ENCODE measurements around the gene RAB8B. TPM values are rescaled to one million over a fixed set of nuclear protein-coding genes. Genes with fewer than 3 reads are reported as not detected.

Gene RAB8B
- total and polyA plus RNA-seq, 10 of the 15 experiments (the other 5 are each of a cell fraction or from before 2014, with no cell fraction given) = 17.8 to 104 (median 65.1) TPM

- intact Hi-C loops (cut with micrococcal nuclease; ENCODE audit: unreplicated experiment) = no loop called here
- WGBS (ENCODE audit: insufficient coverage, insufficient replicate concordance, low lambda C conversion rate, missing lambda C conversion rate) = 98% methylated on average over 3 of the region's 3 CpGs
- POLR2A ChIA-PET = interaction anchor here (0.7 to 1.0 kb wide), 2 partner anchors 13 to 49 kb away, joined by 3 to 6 read pairs; no protein-coding TSS in a partner anchor
- Histone ChIP-seq H3K9ac (ENCODE audit: control insufficient read depth, insufficient read depth, low read length) (no peak overlapping the region), H3K4me3 (no peak overlapping the region), H4K20me1 (ENCODE audit: control insufficient read depth, insufficient read depth) (no peaks in the 10 kb centered on the region), H3K79me2 (ENCODE audit: control insufficient read depth, insufficient read depth, low read length) (no peaks in the 10 kb centered on the region), H2AFZ (ENCODE audit: control insufficient read depth, low read depth, low read length) (no peak overlapping the region), H3K27me3 (replicated peaks in 1 of 2; ENCODE audit: control insufficient read depth in 2 of 2, insufficient read depth in 2 of 2, low read length in 1 of 2) (no peaks in the 10 kb centered on the region), H3K4me2 (ENCODE audit: control insufficient read depth, insufficient read depth) (no peak overlapping the region), H3K9me3 (replicated peaks; ENCODE audit: control insufficient read depth, insufficient read depth, low read length) (no peaks in the 10 kb centered on the region), H3K4me1 (ENCODE audit: control insufficient read depth, insufficient read depth, low read length) (peaks cover 6% of the 10 kb centered on the region; the same call in 1 of the 2 replicates), H3K36me3 (ENCODE audit: control insufficient read depth in 2 of 2, insufficient read depth in 2 of 2, low read length in 1 of 2) (no peaks in the 10 kb centered on the region), H3K27ac (ENCODE audit: control insufficient read depth, insufficient read depth) (no peak overlapping the region)
- RAD21 ChIA-PET (ENCODE audit: unreplicated experiment) = interaction anchor here (0.9 to 1.0 kb wide), 2 partner anchors 57 to 111 kb away, joined by 3 read pairs; no protein-coding TSS in a partner anchor
- SMC1A ChIA-PET (ENCODE audit: uncharacterized antibody, unreplicated experiment) = interaction anchor here (1.0 to 2.8 kb wide), 5 partner anchors 8 to 109 kb away, joined by 3 to 12 read pairs (median 4); no protein-coding TSS in a partner anchor
- CTCF ChIA-PET = interaction anchor here (0.8 to 11.0 kb wide), 6 partner anchors 45 to 772 kb away, joined by 3 to 145 read pairs (median 3); no protein-coding TSS in a partner anchor
- no peak for TF ChIP-seq ZSCAN29 (IDR thresholded peaks at IDR 0.05)
- no peak for TF ChIP-seq SMAD5 (IDR thresholded peaks at IDR 0.05; ENCODE audit: low read depth)
- no peak for TF ChIP-seq HDAC6 (IDR thresholded peaks at IDR 0.05; ENCODE audit: unreplicated experiment)
- TF ChIP-seq BACH1 (IDR thresholded peaks at IDR 0.05; ENCODE audit: borderline replicate concordance) = no peak
- no peak for TF ChIP-seq TARDBP (IDR thresholded peaks at IDR 0.05; ENCODE audit: borderline replicate concordance)
- in situ Hi-C loops (cut with MboI) = loop anchor here (5.0 to 25.0 kb wide), 3 partner anchors 108 to 773 kb away; partner anchors contain the start of gene FBXL22
- BruUV-seq (replicated peaks) = no TSS peak
- ATAC-seq = no peak
- DNase-seq (ENCODE audit: low read depth, low spot score) = no peak
- FAIRE-seq = no peak
Observed at GRCh38 chr15:63294359-63294758, 105.0 kb downstream of the RAB8B start.

- RAD21 ChIA-PET (ENCODE audit: unreplicated experiment) = interaction anchor here (0.9 to 1.5 kb wide), 3 partner anchors 56 to 315 kb away, joined by 3 read pairs; no protein-coding TSS in a partner anchor
- CTCF ChIA-PET = interaction anchor here (0.8 to 11.0 kb wide), 5 partner anchors 105 to 771 kb away, joined by 3 to 145 read pairs (median 4); no protein-coding TSS in a partner anchor
- POLR2A ChIA-PET = no interaction called here
Observed at GRCh38 chr15:63295341-63295740, 105.9 kb downstream of the RAB8B start.

More at GRCh38 chr15:63295341-63295740, 105.9 kb downstream of the RAB8B start:
- peaks cover 6% of the 10 kb centered on the region; the same call in 1 of the 2 replicates for H3K4me1 ChIP-seq (ENCODE audit: control insufficient read depth, insufficient read depth, low read length)
- H4K20me1 ChIP-seq (ENCODE audit: control insufficient read depth, insufficient read depth) = no peaks in the 10 kb centered on the region
- in situ Hi-C loops (cut with MboI) = loop anchor here (25.0 kb wide), 1 partner anchor 292 kb away; the partner anchor contains the start of gene FBXL22
- no peak overlapping the region for H3K27ac ChIP-seq (ENCODE audit: control insufficient read depth, insufficient read depth)
- ATAC-seq (no peak), FAIRE-seq (no peak), DNase-seq (ENCODE audit: low read depth, low spot score) (no peak)
- H3K27me3 ChIP-seq (replicated peaks in 1 of 2; ENCODE audit: control insufficient read depth in 2 of 2, insufficient read depth in 2 of 2, low read length in 1 of 2) = no peaks in the 10 kb centered on the region
- TF ChIP-seq RUNX3 (IDR thresholded peaks at IDR 0.05; ENCODE audit: low read length) (peak; percentile 38; the same call in 1 of the 2 replicates), IKZF2 (IDR thresholded peaks at IDR 0.05) (no peak)
- intact Hi-C loops (cut with micrococcal nuclease; ENCODE audit: unreplicated experiment) = no loop called here
- no peaks in the 10 kb centered on the region for H3K79me2 ChIP-seq (ENCODE audit: control insufficient read depth, insufficient read depth, low read length)
- H3K4me3 ChIP-seq = no peak overlapping the region
- H3K4me2 ChIP-seq (ENCODE audit: control insufficient read depth, insufficient read depth) = no peak overlapping the region
- H3K9me3 ChIP-seq (replicated peaks; ENCODE audit: control insufficient read depth, insufficient read depth, low read length) = no peaks in the 10 kb centered on the region
- no peaks in the 10 kb centered on the region for H3K36me3 ChIP-seq (ENCODE audit: control insufficient read depth in 2 of 2, insufficient read depth in 2 of 2, low read length in 1 of 2)
- BruUV-seq (replicated peaks) = no TSS peak
- no peak overlapping the region for H2AFZ ChIP-seq (ENCODE audit: control insufficient read depth, low read depth, low read length)
- no peak overlapping the region for H3K9ac ChIP-seq (ENCODE audit: control insufficient read depth, insufficient read depth, low read length)
- SMC1A ChIA-PET (ENCODE audit: uncharacterized antibody, unreplicated experiment) = interaction anchor here (0.6 to 2.8 kb wide), 6 partner anchors 15 to 108 kb away, joined by 3 to 12 read pairs (median 3); no protein-coding TSS in a partner anchor

Data from GM12878 (cell line).